ENCODE data around the gene EMILIN2. TPM values are rescaled to one million over a fixed set of nuclear protein-coding genes. Genes with fewer than 3 reads are reported as not detected.

The EMILIN2 gene
- total and polyA plus RNA-seq, 2 of the 8 experiments (the other 6 are each of a cell fraction or from before 2014, with no cell fraction given), result 6.0 to 7.5 TPM

DNA sequence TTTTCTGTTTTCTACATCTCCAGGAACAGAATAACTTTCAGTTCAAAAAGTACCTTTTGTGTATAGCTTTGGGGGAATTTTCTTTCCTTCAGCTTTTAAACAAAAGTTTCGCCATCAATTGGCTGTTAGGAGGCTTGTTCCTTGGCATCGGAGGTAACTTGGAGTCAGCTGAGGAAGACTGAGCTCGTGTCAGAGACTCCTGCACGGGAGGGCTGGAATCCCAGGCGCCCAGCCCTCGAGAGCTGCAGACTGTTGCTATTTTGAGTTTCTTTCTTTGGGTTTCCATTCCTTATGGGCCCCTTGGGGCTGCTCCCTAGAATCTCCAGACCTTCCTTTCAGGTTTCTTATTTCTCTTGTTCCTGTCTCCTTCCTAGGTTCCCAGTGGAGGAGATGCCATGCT is 8.1 kb downstream of the EMILIN2 start:
- Histone ChIP-seq H3K27me3 (replicated peaks in 1 of 4; ENCODE audit: control insufficient read depth in 3 of 4, extremely low read depth in 1 of 4, insufficient read depth in 3 of 4, low read length in 3 of 4) (no peaks in the 10 kb centered on the region), H3K9me3 (ENCODE audit: insufficient read depth in 2 of 2, low read depth in 1 of 2, low read length in 1 of 2) (no peaks in the 10 kb centered on the region), H3K36me3 (ENCODE audit: control insufficient read depth in 2 of 4, insufficient read depth in 4 of 4, low read length in 3 of 4) (no peaks in the 10 kb centered on the region), H3K23ac (ENCODE audit: insufficient read length) (no peak overlapping the region), H2BK12ac (ENCODE audit: low read depth, low read length) (no peak overlapping the region), H2AFZ (ENCODE audit: low read length) (no peak overlapping the region), H3K27ac (ENCODE audit: low read depth, low read length) (no peak overlapping the region), H3K4me2 (ENCODE audit: insufficient read depth in 1 of 2, low read depth in 2 of 2, low read length in 2 of 2) (no peak overlapping the region), H3K56ac (replicated peaks; ENCODE audit: insufficient read length, low read depth, low read length) (no peak overlapping the region), H3K79me2 (ENCODE audit: control insufficient read depth in 1 of 2, insufficient read depth in 2 of 2, low read length in 2 of 2) (no peaks in the 10 kb centered on the region), H3K4me3 (ENCODE audit: extremely low read depth in 1 of 4, insufficient read depth in 2 of 4, low read depth in 3 of 4, low read length in 4 of 4) (no peak overlapping the region), H4K5ac (ENCODE audit: insufficient read length, low read depth, low read length) (no peak overlapping the region), H3K4ac (replicated peaks; ENCODE audit: insufficient read length, low read depth, low read length) (no peak overlapping the region), H2BK15ac (ENCODE audit: low read length) (no peak overlapping the region), H3K14ac (ENCODE audit: insufficient read length) (no peak overlapping the region), H2BK5ac (ENCODE audit: low read depth, low read length) (no peak overlapping the region), H2AK5ac (ENCODE audit: low read depth, low read length) (no peak overlapping the region), H3K4me1 (replicated peaks in 1 of 4; ENCODE audit: control insufficient read depth in 3 of 4, insufficient read depth in 4 of 4, low read length in 3 of 4) (no peaks in the 10 kb centered on the region), H3K79me1 (ENCODE audit: low read depth, low read length) (no peaks in the 10 kb centered on the region), H3K18ac (ENCODE audit: extremely low read depth, low read length) (no peak overlapping the region), H4K91ac (replicated peaks; ENCODE audit: insufficient read length, low read length) (no peak overlapping the region), H4K8ac (ENCODE audit: extremely low read depth, insufficient read depth, low read length) (no peak overlapping the region), H3K23me2 (ENCODE audit: low read depth, low read length) (no peaks in the 10 kb centered on the region), H2BK20ac (ENCODE audit: low read length) (no peak overlapping the region), H2BK120ac (replicated peaks; ENCODE audit: low read depth, low read length) (no peak overlapping the region), H4K20me1 (replicated peaks in 1 of 2; ENCODE audit: control insufficient read depth in 1 of 2, insufficient read depth in 2 of 2, low read length in 2 of 2) (no peaks in the 10 kb centered on the region), H3K9ac (replicated peaks in 1 of 4; ENCODE audit: extremely low read depth in 1 of 4, low read depth in 3 of 4, low read length in 3 of 4) (no peak overlapping the region)
- DNase-seq (ENCODE audit: low read depth in 1 of 2, low spot score in 2 of 2) (no peak), FAIRE-seq (no peak)
- 84% methylated on average over 6 of the region's 6 CpGs; no CpG with 5 or more reads in 1 of the 2 experiments for WGBS, 2 experiments (ENCODE audit: extremely low coverage in 1 of 2, insufficient coverage in 1 of 2, insufficient read length in 1 of 2, insufficient replicate concordance in 2 of 2, low coverage in 1 of 2, low lambda C conversion rate in 2 of 2, missing lambda C conversion rate in 1 of 2)
- ChIA-PET CTCF (ENCODE audit: partially characterized antibody) (interaction anchor here (0.7 kb wide), 1 partner anchor 1214 kb away, joined by 3 read pairs; no protein-coding TSS in a partner anchor), POLR2A (ENCODE audit: partially characterized antibody) (interaction anchor here (1.3 kb wide), 1 partner anchor 171 kb away, joined by 3 read pairs; no protein-coding TSS in a partner anchor)
- TF ChIP-seq YY1 (IDR thresholded peaks at IDR 0.05; ENCODE audit: low read depth, low read length) (no peak), SIN3A (conservative IDR thresholded peaks at IDR 0.05 in 1 of 2, IDR thresholded peaks at IDR 0.05 in 1 of 2; ENCODE audit: low read depth in 1 of 2, low read length in 2 of 2) (no peak), RBBP5 (IDR thresholded peaks at IDR 0.05; ENCODE audit: borderline replicate concordance, low read depth, low read length) (no peak), CHD1 (IDR thresholded peaks at IDR 0.05; ENCODE audit: low read depth, low read length) (no peak), E2F6 (IDR thresholded peaks at IDR 0.05) (no peak), POLR2AphosphoS5 (IDR thresholded peaks at IDR 0.05; ENCODE audit: low read depth, low read length) (no peak), ATF2 (IDR thresholded peaks at IDR 0.05; ENCODE audit: low read length) (no peak), SUZ12 (IDR thresholded peaks at IDR 0.05; ENCODE audit: low read length) (no peak), BCL11A (IDR thresholded peaks at IDR 0.05; ENCODE audit: low read depth in 2 of 2, low read length in 2 of 2) (no peak), SAP30 (IDR thresholded peaks at IDR 0.05; ENCODE audit: insufficient read depth, insufficient replicate concordance, low read length) (no peak), CTBP2 (IDR thresholded peaks at IDR 0.05; ENCODE audit: borderline replicate concordance, insufficient read depth, insufficient read length, low read length) (no peak)
